GM19099 (cell line): ENCODE results near the gene PRR20C.
"Not testable (repeated sequence)": the region's sequence is repeated elsewhere in the genome, so short reads cannot be mapped to it uniquely, and the experiment has no call there.

Experiments used
- POLR2A ChIP-seq: IDR thresholded peaks from 3 replicates; pipeline ENCODE4 v1.6.1; 2011; ENCODE audit warnings: low read depth; ENCODE audit not compliant: insufficient read length; ENCODE audit errors: extremely low read depth

PRR20C gene

GRCh38 chr13:57153761-57154160 lies at the start of gene PRR20C:
Gene PRR20C (plus strand): TSS chr13:57154061. CDS start chr13:57154448, 387 bp downstream.
- not testable (repeated sequence) for TF ChIP-seq POLR2A

DNA sequence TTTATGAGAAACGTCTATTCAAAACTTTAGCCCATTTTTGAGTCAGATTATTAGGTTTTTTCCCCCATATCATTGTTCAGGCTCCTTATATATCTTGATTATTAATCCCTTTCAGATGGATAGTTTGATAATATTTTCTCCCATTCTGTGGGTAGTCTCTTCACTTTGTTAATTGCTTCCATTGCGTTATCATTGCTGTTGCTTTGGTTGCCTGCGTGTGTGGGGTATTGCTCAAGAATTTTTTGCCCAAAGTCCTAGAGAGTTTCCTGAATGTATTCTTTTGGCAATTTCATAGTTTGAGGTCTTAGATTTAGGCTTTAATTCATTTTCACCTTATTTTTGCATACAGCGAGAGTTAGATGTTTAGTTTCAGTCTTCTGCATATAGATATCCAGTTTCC lies 38.9 kb upstream of the PRR20C start:
- TF ChIP-seq POLR2A: no peak

DNA sequence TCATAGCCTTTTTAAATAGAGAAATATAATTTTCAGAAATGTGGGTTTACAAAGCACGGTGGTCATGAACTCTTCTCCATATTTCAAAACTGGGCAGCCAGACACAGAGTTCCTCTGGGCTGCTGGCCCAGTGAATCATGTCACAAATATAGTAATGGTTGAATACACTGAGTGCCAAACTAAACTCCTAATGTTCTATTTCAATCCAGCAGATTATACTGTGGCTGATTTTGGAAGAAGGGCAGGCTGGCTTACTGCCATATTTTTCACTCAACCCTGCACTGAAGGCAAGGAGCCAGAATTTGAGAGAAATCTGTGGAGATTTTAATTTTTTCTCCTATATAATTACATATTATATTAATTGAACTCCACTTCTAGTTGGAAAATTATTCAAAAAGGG lies 30.2 kb upstream of the PRR20C start:
- no peak for TF ChIP-seq POLR2A

- TF ChIP-seq POLR2A: no peak
These were observed 25.0 kb upstream of the PRR20C start for GRCh38 chr13:57128909-57129308.

DNA sequence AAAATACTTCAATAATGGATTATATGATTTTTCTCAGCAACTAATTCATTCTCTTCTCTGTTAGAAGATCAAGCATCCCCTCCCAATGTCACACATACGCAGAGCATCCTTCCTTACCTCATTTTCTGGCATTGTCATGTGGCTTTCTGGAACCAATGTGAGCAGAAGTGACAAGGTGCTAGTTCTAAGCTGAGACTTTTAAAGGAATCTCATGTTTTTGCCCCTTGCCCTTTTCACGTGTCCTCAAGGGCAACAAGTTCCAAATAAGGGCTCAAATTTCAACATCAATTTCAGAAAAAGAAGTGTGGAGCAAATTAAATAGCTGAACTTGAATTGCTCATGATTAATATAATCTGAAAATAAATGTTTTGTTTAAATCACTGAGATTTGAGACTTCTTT lies 17.8 kb upstream of the PRR20C start:
- TF ChIP-seq POLR2A: no peak

DNA sequence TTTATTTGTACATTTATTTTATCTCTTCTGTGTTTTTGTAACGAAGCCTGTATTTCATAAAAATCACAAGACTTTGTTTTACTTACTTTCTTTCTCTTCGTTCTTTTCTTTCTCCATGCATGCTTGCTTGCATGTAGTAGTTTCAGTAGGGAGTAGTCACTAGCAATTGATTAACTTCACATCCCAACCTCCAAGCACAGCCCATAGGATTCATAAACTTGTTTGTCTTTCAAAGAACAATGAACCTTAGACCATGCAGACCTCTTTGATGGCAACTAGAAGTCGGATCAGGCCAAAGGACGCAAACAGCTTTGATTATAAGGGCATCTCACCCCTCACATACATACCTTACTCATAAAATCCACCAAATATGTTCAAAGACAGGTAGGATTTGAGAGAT lies 16.3 kb upstream of the PRR20C start:
- no peak for TF ChIP-seq POLR2A

GRCh38 chr13:57138988-57139387 lies 14.9 kb upstream of the PRR20C start:
- TF ChIP-seq POLR2A: no peak

DNA sequence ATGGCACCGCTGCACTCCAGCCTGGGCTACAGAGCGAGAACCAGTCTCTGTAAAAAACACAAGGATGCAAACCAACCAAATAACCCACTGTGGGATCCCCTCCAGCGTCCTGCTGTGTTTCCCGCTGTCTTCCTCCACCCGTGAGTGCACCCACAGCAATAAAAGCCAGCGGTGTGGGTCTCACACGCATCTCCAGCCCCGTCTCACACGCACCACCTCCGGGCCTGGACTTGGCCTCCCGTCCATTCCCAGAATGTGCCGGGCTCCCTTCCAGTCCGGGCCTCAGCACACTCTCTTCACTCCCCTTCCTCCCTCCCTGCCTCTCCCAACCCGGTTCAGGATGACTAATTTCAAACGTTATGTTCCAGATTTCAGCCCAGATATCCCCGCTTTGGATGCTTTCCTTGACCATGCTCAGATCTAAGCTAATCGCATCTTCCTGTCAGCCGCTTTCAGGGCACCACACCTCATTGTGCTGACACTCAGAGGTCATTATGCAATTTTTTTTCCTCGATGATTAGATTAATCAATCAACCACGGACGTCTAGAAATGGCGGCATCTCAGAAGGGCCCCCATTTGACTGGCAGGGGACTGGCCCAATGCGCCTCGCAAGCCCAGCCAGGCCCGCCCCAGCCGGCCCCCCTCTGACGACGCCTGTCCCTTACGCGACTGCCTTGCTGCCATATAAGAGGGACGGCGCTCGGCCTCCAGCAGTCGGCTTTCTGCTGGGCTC lies 13.5 kb upstream of the PRR20C start, which contains the start of gene PRR20A:
TSS of gene PRR20A (plus strand) at position 684 of the 734 bp plus-strand sequence. CDS start 387 bp downstream, outside the sequence.
- not testable (repeated sequence) for TF ChIP-seq POLR2A

- not testable (repeated sequence) for TF ChIP-seq POLR2A
These were observed 6.7 kb upstream of the PRR20C start, which contains the start of gene PRR20B for GRCh38 chr13:57147188-57147587. Gene PRR20B (plus strand): TSS chr13:57147488. CDS start chr13:57147875, 387 bp downstream.

DNA sequence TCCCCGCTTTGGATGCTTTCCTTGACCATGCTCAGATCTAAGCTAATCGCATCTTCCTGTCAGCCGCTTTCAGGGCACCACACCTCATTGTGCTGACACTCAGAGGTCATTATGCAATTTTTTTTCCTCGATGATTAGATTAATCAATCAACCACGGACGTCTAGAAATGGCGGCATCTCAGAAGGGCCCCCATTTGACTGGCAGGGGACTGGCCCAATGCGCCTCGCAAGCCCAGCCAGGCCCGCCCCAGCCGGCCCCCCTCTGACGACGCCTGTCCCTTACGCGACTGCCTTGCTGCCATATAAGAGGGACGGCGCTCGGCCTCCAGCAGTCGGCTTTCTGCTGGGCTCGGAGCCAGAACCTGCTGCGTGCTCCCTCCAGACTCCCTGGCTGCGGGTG lies 6.5 kb downstream of the PRR20C start, which contains the start of gene PRR20D:
TSS of gene PRR20D (plus strand) at position 301 of the 400 bp plus-strand sequence. CDS start 387 bp downstream, outside the sequence.
- TF ChIP-seq POLR2A: not testable (repeated sequence)

- not testable (repeated sequence) for TF ChIP-seq POLR2A
These were observed 13.0 kb downstream of the PRR20C start, which contains the start of gene PRR20E for GRCh38 chr13:57166897-57167296. Gene PRR20E (plus strand): TSS chr13:57167197. CDS start chr13:57167584, 387 bp downstream.

- no peak for TF ChIP-seq POLR2A
These were observed 37.8 kb downstream of the PRR20C start for GRCh38 chr13:57191667-57192066.
